GM21515 (cell line): ENCODE measurements around the gene IL3.

Experiments used
- ATAC-seq: cut with Tn5 transposase; IDR thresholded peaks from one replicate; pipeline ENCODE4 v1.9.1; 2021; ENCODE audit not compliant: unreplicated experiment

IL3 gene

GRCh38 chr5:132110930-132111329 is 50.5 kb downstream of the IL3 start:
- ATAC-seq: no peak

DNA sequence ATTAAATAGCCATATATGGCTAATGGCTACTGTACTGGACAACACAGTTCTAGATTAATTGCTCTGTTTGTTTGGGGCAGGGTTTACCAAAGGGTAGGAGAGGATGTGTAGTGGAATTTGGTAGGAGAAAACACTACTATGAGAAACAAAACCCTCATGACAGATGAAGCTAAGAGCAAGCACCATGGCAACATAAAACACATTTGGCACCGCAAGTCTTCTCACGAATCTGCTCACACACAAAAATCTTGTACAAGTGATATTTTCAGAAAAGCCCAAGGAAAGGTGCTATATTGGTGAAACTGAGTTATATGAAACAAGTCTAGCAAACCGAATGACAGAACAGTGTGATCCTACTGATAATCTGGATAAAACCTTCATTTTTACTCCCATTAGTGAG is 51.7 kb downstream of the IL3 start:
- no peak for ATAC-seq
